Mammary epithelial cell (primary cell): Measurements from ENCODE around the gene CNTRL.

Experiments
- CTCF ChIP-seq, 2 donors: IDR thresholded peaks in 1 of 2; conservative IDR thresholded peaks in 1 of 2; 2 replicates each; pipeline ENCODE4 v1.5.1; 2011 to 2012; ENCODE audit warnings: inconsistent platforms in 2 of 2, low read length in 2 of 2, mild to moderate bottlenecking in 2 of 2, control low read depth in 1 of 2, low read depth in 1 of 2; ENCODE audit not compliant: insufficient read depth in 1 of 2; ENCODE audit errors: extremely low read depth in 1 of 2
- EZH2 ChIP-seq: IDR thresholded peaks from 2 replicates; pipeline ENCODE4 v1.6.1; 2012; ENCODE audit warnings: low read length, inconsistent platforms, borderline replicate concordance

DNA sequence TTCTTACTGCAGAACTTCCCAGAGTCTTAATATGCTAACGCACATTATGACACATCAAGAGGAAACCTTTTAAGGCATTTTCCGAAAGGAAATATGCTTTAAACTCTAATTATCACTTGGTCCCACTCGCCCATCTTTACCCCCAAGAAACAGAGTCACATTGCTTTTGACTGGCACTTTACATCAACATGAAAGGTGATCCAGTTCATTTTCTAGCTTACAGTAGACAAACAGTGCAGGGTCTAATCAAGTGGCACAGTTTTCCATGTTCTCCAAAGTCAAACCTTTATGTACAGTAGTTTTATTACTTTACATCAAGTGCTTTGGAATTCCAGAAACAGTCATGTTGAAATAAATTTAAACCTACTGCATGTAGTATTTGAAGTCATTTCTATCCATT lies 114.9 kb downstream of the CNTRL start:
- TF ChIP-seq EZH2 (no peak), CTCF (conservative IDR thresholded peaks at IDR 0.05 in 1 of 2, IDR thresholded peaks at IDR 0.05 in 1 of 2; ENCODE audit: extremely low read depth in 1 of 2, insufficient read depth in 1 of 2, low read depth in 1 of 2, low read length in 2 of 2) (no peak)
